ENCODE results near the gene PPEF2.
"Not testable (repeated sequence)": the region's sequence is repeated elsewhere in the genome, so short reads cannot be mapped to it uniquely, and the experiment has no call there.

The PPEF2 gene

DNA sequence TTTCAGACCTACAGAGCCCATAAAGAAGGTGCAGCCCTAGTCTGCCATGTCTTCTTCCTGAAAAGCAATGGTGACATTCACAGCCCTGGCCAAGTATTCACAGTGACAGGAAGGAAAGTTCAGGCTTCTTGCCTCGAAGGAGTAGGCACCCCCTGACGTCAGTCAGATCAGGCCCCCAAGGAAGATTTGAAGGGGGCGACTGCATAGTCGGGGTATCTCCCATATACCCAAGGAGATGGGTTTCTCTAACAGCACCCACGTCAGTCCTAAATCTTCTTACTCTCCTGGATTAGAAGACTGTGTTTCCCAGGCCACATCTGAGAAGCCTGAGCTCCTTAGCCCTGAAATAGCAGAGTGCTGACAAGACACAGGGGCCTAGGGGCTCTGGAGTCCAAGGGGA, at the start of gene PPEF2:
PPEF2 (minus strand) TSS at position 101 of the 400 bp plus-strand sequence. CDS start 6,127 bp downstream, outside the sequence.
- DNase-seq (ENCODE audit: low spot score) = no peak

- no peak for DNase-seq (ENCODE audit: low spot score)
Observed at GRCh38 chr4:75950213-75950815, 48.1 kb upstream of the PPEF2 start.

- no peak for DNase-seq (ENCODE audit: low spot score)
Observed at GRCh38 chr4:75948822-75949444, 46.7 kb upstream of the PPEF2 start.

- DNase-seq (ENCODE audit: low spot score) = peak; percentile 84
Observed at GRCh38 chr4:75940692-75941253, 38.5 kb upstream of the PPEF2 start, which contains the start of gene NAAA. Gene NAAA, minus strand, starts transcription at chr4:75941013. Its CDS starts 64 bp downstream, at chr4:75940949.

DNA sequence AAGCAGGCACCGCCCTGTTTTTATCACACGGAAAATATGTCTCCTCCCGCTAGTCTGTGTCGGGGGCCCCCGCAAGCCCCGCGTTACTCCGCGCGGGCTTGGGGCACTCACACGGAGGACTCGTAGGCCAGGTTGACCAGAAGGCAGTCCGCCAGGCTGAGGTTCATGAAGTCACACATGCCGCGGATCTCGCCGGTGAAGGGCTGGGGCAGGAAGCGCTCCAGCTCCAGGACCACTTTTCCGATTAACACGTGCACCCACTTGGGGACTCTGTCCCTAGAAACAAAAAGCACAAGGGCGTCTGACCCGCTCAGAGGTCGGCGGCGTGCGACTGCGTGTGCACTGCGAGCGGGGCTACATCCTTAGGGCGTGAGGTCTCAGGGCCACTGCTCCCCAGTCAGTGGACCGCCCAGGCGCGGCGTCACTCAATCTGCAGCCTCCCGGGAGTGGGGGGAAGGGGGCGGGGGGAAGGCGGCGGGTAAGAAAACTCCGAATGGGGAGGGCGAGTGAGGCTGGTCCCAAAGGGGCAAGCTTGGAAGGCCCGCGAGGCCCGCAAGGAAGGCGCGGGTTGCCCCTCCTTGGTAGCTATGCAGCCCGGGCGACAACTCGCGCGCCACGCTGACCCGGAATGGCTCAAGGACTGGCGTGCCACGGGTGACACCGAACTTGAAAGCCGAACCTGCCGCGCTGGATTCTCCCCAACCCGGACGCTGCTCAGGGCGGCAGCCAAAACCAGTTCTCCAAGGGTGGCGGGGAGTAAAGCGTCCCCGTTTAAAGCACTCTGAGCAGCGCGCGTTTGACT, 37.8 kb upstream of the PPEF2 start:
- peak; percentile 77 for DNase-seq (ENCODE audit: low spot score)

GRCh38 chr4:75935628-75936027, 33.4 kb upstream of the PPEF2 start:
- no peak for DNase-seq (ENCODE audit: low spot score)

DNA sequence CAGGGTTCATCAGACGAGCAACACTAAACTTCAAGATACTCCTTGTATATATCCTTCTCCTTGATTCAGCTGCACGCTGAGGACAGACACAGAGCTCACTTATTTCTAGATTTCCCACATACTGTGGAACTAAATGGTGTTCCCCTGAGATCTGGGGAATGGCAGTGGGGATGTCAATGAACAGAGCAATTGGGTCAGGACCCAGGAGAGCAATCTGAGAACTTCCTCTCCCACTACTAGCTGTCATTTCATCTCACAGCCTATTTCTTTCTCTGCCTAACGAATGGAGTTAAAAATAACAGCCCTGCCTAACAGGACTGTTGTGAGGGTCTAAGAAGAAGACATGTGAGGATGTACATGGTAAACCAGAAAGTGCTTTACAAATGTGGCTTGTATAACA, 27.9 kb upstream of the PPEF2 start:
- no peak for DNase-seq (ENCODE audit: low spot score)

DNA sequence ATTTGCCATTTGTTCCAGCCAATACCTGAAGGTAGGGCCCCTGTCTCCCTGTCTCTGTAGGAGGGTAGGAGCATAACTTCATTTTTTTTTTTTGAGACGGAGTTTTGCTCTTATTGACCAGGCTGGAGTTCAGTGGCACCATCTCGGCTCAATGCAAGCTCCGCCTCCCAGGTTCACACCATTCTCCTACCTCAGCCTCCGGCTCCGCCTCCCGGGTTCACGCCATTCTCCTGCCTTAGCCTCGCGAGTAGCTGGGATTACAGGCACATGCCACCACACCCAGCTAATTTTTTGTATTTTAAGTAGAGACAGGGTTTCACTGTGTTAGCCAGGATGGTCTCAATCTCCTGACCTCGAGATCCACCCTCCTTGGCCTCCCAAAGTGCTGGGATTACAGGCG, 22.7 kb upstream of the PPEF2 start:
- DNase-seq (ENCODE audit: low spot score) = not testable (repeated sequence)

DNA sequence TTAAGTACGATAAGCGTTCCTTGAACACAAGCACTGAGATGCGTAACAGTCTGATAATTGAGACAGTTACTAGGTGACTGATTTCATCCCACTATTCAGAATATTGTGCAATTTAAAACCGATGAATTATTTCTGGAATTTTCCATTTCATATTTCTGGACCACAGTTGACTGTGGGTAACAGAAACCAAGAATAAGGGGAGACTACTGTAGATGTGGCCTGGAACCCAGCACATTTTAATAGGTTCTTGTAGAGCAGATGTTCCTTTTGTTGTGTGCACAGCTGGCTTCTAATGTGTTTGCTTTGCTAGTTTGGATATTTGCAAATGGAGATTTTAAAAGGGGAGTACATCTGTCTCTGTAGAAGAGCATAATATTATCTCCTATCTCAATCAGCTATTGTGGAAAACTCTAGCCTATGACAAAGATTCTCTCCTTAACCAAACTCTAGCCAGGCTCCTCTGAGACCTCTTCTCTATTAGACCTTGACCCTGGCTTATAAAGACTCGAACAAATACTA, 22.1 kb upstream of the PPEF2 start:
- no peak for DNase-seq (ENCODE audit: low spot score)

GRCh38 chr4:75922588-75922987, 20.3 kb upstream of the PPEF2 start:
- no peak for DNase-seq (ENCODE audit: low spot score)

DNA sequence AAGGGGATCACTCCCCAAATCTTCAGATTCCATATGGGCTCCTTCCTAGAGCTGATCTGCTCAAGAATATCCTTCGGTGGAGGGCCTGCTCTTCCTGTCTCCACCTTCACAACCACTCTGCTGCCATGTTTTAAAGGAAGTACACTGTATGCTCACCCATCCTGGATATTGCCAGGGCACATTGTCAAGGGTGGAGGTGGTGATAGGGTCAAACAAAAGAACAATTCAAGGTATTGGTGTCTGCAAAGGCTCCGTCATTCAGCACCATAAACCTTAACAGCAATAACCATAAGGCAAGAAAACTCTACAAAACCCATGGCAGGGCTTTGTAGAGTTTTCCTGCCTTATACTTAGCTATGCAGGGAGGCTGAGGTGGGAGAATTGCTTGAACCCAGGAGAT, 19.7 kb upstream of the PPEF2 start:
- DNase-seq (ENCODE audit: low spot score) = no peak

GRCh38 chr4:75920327-75920726, 18.1 kb upstream of the PPEF2 start:
- no peak for DNase-seq (ENCODE audit: low spot score)

GRCh38 chr4:75919920-75920319, 17.7 kb upstream of the PPEF2 start:
- no peak for DNase-seq (ENCODE audit: low spot score)

GRCh38 chr4:75916091-75916661, 13.9 kb upstream of the PPEF2 start:
- DNase-seq (ENCODE audit: low spot score) = peak; percentile 40

GRCh38 chr4:75912968-75913367, 10.7 kb upstream of the PPEF2 start:
- DNase-seq (ENCODE audit: low spot score) = no peak

DNA sequence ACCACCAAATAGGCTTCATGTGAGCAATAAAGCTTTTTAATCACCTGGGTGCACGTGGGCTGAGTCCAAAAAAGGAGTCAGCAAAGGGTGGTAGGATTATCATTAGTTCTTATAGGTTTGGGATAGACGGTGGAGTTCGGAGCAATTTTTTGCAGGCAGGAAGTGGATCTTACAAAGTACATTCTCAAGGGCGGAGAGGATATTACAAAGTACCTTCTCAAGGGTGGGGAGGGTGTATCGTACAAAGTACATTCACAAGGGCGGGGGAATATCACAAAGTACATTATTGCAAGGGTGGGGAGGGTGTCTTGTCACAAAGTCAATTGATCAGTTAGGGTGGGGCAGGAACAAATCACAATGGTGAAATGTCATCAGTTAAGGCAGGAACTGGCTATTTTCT, 8.6 kb upstream of the PPEF2 start:
- DNase-seq (ENCODE audit: low spot score) = not testable (repeated sequence)

DNA sequence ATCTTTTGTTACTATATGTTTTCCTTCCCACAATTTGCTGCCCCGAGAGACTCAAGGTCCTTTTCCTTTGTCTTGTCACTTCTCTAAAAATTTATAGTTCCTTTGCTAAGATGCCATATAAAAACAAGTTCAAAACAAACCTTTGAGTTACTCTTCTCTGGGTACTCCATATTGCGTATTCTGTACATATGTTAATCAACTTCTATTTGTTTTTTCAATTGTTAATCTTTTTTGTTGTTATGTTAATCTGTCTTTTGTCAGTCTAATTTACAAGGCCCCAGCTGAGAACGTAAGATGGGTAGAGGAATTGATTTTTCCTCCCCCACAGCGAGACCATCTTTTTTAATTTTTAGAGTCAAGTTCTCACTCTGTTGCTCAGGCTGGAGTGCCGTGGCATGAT, 7.2 kb upstream of the PPEF2 start:
- no peak for DNase-seq (ENCODE audit: low spot score)

DNA sequence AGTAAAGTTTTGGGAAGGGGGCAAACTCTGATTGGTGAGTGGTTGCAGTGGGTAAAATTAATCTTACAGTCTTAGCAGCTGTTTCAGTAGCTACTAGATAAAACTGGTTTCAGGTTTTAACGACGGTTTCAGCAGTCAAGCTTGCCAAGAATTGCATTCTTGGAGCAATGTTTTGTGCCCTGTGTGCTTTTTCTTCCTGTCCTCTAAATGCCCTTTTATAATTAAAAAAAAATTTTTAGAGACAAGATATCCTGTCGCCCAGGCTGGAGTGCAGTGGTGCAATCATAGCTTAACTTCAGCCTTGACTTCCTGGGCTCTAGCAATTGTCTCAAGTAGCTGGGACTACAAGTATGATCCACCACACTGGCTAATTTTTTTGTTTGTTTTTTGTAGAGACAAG, 6.3 kb upstream of the PPEF2 start:
- DNase-seq (ENCODE audit: low spot score) = no peak

DNA sequence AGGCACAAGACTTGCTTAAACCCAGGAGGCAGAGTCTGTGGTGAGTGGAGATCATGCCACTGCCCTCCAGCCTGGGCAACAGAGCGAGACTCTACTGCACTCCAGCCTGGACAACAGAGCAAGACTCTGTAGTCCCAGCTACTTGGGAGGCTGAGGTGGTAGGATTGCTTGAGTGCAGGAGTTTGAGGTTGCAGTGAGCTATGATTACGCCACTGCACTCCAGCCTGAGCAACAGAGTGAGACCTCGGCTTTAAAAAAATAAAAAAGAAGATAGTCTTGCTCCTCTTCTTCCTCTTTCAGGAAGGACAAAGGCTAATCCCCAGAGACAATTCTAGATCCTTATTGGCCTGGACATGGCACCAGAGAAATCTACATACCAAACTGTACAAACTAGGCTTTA, 5.7 kb upstream of the PPEF2 start:
- DNase-seq (ENCODE audit: low spot score) = no peak

- no peak for DNase-seq (ENCODE audit: low spot score)
Observed at GRCh38 chr4:75904076-75904475, 1.8 kb upstream of the PPEF2 start.

- DNase-seq (ENCODE audit: low spot score) = no peak
Observed at GRCh38 chr4:75898536-75898935, 3.7 kb downstream of the PPEF2 start.

DNA sequence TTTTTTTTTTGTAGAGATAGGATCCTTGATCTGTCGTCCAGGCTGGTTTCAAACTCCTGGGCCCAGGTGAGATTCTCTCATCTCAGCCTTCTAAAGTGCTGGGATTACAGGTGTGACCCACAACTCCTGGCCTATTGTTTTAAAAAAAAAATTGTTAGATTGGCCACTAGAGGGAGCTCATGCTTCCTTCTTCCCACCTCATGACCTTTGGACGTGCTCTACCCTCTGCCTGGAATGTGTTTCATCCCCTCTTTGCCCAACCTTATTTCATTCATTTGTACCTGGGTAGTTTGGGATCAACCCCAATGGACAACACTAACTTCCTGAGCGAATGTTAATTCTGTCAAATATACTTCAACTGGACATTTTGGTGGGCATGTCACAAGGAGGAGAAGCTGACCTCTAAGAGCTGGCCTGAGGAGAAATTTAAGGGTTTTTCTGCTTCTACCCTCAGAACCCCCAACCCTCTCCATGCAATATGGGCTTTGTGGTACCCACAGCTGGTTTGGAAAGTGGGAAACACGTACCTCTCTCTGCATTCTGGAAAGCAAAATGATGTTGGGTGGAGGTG, 6.4 kb downstream of the PPEF2 start:
- no peak for DNase-seq (ENCODE audit: low spot score)

Measured in ecto neural progenitor cell (in vitro differentiated cells).